H1 (cell line): Measurements from ENCODE around the gene RALGAPA2. TPM values are rescaled to one million over a fixed set of nuclear protein-coding genes. Genes with fewer than 3 reads are reported as not detected.

Source experiments
- CTCF ChIA-PET: fragments of 300-600 bp; sonication (Branson Sonifier 250); formaldehyde crosslinking; loops from one replicate; lab custom pipeline; 2021; ENCODE audit not compliant: partially characterized antibody; lab: Charles Lee
- POLR2A ChIA-PET: fragments of 300-600 bp; sonication (Branson Sonifier 250); formaldehyde crosslinking; loops from one replicate; lab custom pipeline; 2021; ENCODE audit warnings: inconsistent platforms; ENCODE audit not compliant: partially characterized antibody; lab: Charles Lee
- DNase-seq, 2 experiments: peaks; one replicate each; pipeline versions ENCODE4 v3.0.0 to v3.0.0-alpha.2; 2010 to 2022; ENCODE audit warnings: low spot score in 2 of 2, low read depth in 1 of 2, mixed read lengths in 1 of 2
- FAIRE-seq: peaks from 2 replicates; lab custom pipeline; 2011; peaks lifted over from hg19 to GRCh38; lab: Jason Lieb, UNC
- H2AFZ ChIP-seq: 2 replicates; pipeline ENCODE4 v1.8.1; 2012; ENCODE audit warnings: low read length, inconsistent platforms
- H2AK5ac ChIP-seq: 2 replicates; pipeline ENCODE4 v1.6.1; 2013; ENCODE audit warnings: low read depth, low read length
- H2BK120ac ChIP-seq: replicated peaks from 2 replicates; pipeline ENCODE3; 2013; ENCODE audit warnings: low read depth, low read length, inconsistent platforms
- H2BK12ac ChIP-seq: 2 replicates; pipeline ENCODE4 v1.6.1; 2013; ENCODE audit warnings: low read depth, low read length
- H2BK15ac ChIP-seq: 2 replicates; pipeline ENCODE4 v1.6.1; 2013; ENCODE audit warnings: low read length
- H2BK20ac ChIP-seq: 2 replicates; pipeline ENCODE4 v1.6.1; 2013; ENCODE audit warnings: low read length
- H2BK5ac ChIP-seq: 2 replicates; pipeline ENCODE4 v1.6.1; 2013; ENCODE audit warnings: low read depth, low read length
- H3K14ac ChIP-seq: 2 replicates; pipeline ENCODE4 v1.6.1; 2013; ENCODE audit warnings: inconsistent platforms; ENCODE audit not compliant: insufficient read length
- H3K18ac ChIP-seq: 2 replicates; pipeline ENCODE4 v1.6.1; 2013; ENCODE audit warnings: low read length; ENCODE audit errors: extremely low read depth
- H3K23ac ChIP-seq: 2 replicates; pipeline ENCODE4 v1.6.1; 2013; ENCODE audit warnings: inconsistent platforms; ENCODE audit not compliant: insufficient read length
- H3K23me2 ChIP-seq: 2 replicates; pipeline ENCODE4 v1.6.1; 2013; ENCODE audit warnings: low read depth, low read length
- H3K27ac ChIP-seq: 2 replicates; pipeline ENCODE4 v1.6.1; 2011; ENCODE audit warnings: low read depth, low read length, inconsistent platforms
- H3K27me3 ChIP-seq, 4 experiments: replicated peaks in 1 of 4; 1 replicate in 1 of 4; 2 replicates in 3 of 4; pipeline versions ENCODE4 v1.6.1 to v1.8.1; 2011 to 2013; ENCODE audit warnings: low read length in 3 of 4, mild to moderate bottlenecking in 3 of 4, inconsistent platforms in 2 of 4, mixed read lengths in 2 of 4, moderate library complexity in 1 of 4; ENCODE audit not compliant: control insufficient read depth in 3 of 4, insufficient read depth in 3 of 4; ENCODE audit errors: extremely low read depth in 1 of 4
- H3K36me3 ChIP-seq, 4 experiments: 2 replicates each; pipeline versions ENCODE4 v1.6.1 to v1.8.1; 2011 to 2013; ENCODE audit warnings: mild to moderate bottlenecking in 4 of 4, low read length in 3 of 4, moderate library complexity in 2 of 4, control low read depth in 1 of 4, inconsistent platforms in 1 of 4; ENCODE audit not compliant: insufficient read depth in 4 of 4, control insufficient read depth in 2 of 4
- H3K4ac ChIP-seq: replicated peaks from 2 replicates; pipeline ENCODE3; 2013; ENCODE audit warnings: low read length, low read depth, mixed read lengths, inconsistent platforms; ENCODE audit not compliant: insufficient read length
- H3K4me1 ChIP-seq, 4 experiments: replicated peaks in 1 of 4; 1 replicate in 1 of 4; 2 replicates in 3 of 4; pipeline versions ENCODE4 v1.6.1 to v1.8.1; 2011 to 2013; ENCODE audit warnings: low read length in 3 of 4, inconsistent platforms in 2 of 4, mixed read lengths in 1 of 4; ENCODE audit not compliant: insufficient read depth in 4 of 4, control insufficient read depth in 3 of 4
- H3K4me2 ChIP-seq, 2 experiments: 2 replicates each; pipeline versions ENCODE4 v1.6.1 to v1.8.1; 2011 to 2013; ENCODE audit warnings: low read depth in 2 of 2, low read length in 2 of 2, control low read depth in 1 of 2, inconsistent platforms in 1 of 2, mild to moderate bottlenecking in 1 of 2; ENCODE audit not compliant: insufficient read depth in 1 of 2
- H3K4me3 ChIP-seq, 4 experiments: fragments of 200-600, 300-600 bp in 1 of 4; sonication (generic), shearing (Covaris generic), sonication (Bioruptor Twin) in 1 of 4; 2 replicates each; pipeline versions ENCODE4 v1.5.1 to v1.8.1; 2011 to 2016; ENCODE audit warnings: low read length in 4 of 4, low read depth in 3 of 4, control low read depth in 2 of 4, inconsistent platforms in 2 of 4, mild to moderate bottlenecking in 2 of 4, mixed read lengths in 1 of 4, moderate library complexity in 1 of 4; ENCODE audit not compliant: insufficient read depth in 2 of 4; ENCODE audit errors: extremely low read depth in 1 of 4
- H3K56ac ChIP-seq: replicated peaks from 2 replicates; pipeline ENCODE3; 2013; ENCODE audit warnings: low read depth, mild to moderate bottlenecking, mixed read lengths, low read length, inconsistent platforms; ENCODE audit not compliant: insufficient read length
- H3K79me1 ChIP-seq: 2 replicates; pipeline ENCODE4 v1.6.1; 2013; ENCODE audit warnings: low read depth, low read length, control low read depth
- H3K79me2 ChIP-seq, 2 experiments: 2 replicates each; pipeline versions ENCODE4 v1.6.1 to v1.8.1; 2012 to 2013; ENCODE audit warnings: low read length in 2 of 2, mild to moderate bottlenecking in 2 of 2, inconsistent platforms in 1 of 2; ENCODE audit not compliant: insufficient read depth in 2 of 2, control insufficient read depth in 1 of 2
- H3K9ac ChIP-seq, 4 experiments: replicated peaks in 1 of 4; 1 replicate in 1 of 4; 2 replicates in 3 of 4; pipeline versions ENCODE4 v1.6.1 to v1.8.1; 2011 to 2013; ENCODE audit warnings: low read depth in 3 of 4, low read length in 3 of 4, control low read depth in 2 of 4, mild to moderate bottlenecking in 2 of 4, moderate library complexity in 2 of 4, inconsistent platforms in 1 of 4; ENCODE audit errors: extremely low read depth in 1 of 4
- H3K9me3 ChIP-seq, 2 experiments: 2 replicates each; pipeline versions ENCODE4 v1.6.1 to v1.8.1; 2012 to 2013; ENCODE audit warnings: mild to moderate bottlenecking in 2 of 2, moderate library complexity in 2 of 2, control low read depth in 1 of 2, inconsistent platforms in 1 of 2, low read depth in 1 of 2, low read length in 1 of 2, mixed read lengths in 1 of 2; ENCODE audit not compliant: insufficient read depth in 2 of 2
- H4K20me1 ChIP-seq, 2 experiments: replicated peaks in 1 of 2; 2 replicates each; pipeline versions ENCODE3 to v1.8.1; 2011 to 2013; ENCODE audit warnings: inconsistent platforms in 2 of 2, low read length in 2 of 2, mild to moderate bottlenecking in 1 of 2; ENCODE audit not compliant: insufficient read depth in 2 of 2, control insufficient read depth in 1 of 2
- H4K5ac ChIP-seq: 2 replicates; pipeline ENCODE4 v1.6.1; 2013; ENCODE audit warnings: low read length, low read depth, mixed read lengths, inconsistent platforms; ENCODE audit not compliant: insufficient read length
- H4K8ac ChIP-seq: 2 replicates; pipeline ENCODE4 v1.8.0; 2013; ENCODE audit warnings: mild to moderate bottlenecking, moderate library complexity, low read length, inconsistent platforms; ENCODE audit not compliant: insufficient read depth; ENCODE audit errors: extremely low read depth
- H4K91ac ChIP-seq: replicated peaks from 2 replicates; pipeline ENCODE3; 2013; ENCODE audit warnings: low read length, mixed read lengths, inconsistent platforms; ENCODE audit not compliant: insufficient read length
- BCL11A ChIP-seq, 2 experiments: IDR thresholded peaks; one replicate each; pipeline ENCODE4 v1.6.1; 2011; ENCODE audit warnings: low read depth in 2 of 2, low read length in 2 of 2, mild to moderate bottlenecking in 2 of 2
- EZH2 ChIP-seq: fragments of 200-600 bp; sonication (generic); IDR thresholded peaks from 2 replicates; pipeline ENCODE4 v1.7.1; 2012; ENCODE audit warnings: low read depth, mild to moderate bottlenecking, moderate library complexity, low read length, inconsistent platforms; ENCODE audit not compliant: severe bottlenecking
- KDM5A ChIP-seq: fragments of 200-600 bp; IDR thresholded peaks from 2 replicates; pipeline ENCODE4 v1.7.1; 2012; ENCODE audit warnings: mild to moderate bottlenecking, low read length, inconsistent platforms, mixed read lengths
- PHF8 ChIP-seq: fragments of 200-600 bp; sonication (generic); conservative IDR thresholded peaks from 2 replicates; pipeline ENCODE4 v1.7.1; 2012; ENCODE audit warnings: low read depth, mild to moderate bottlenecking, inconsistent platforms, low read length, moderate library complexity
- POLR2AphosphoS5 ChIP-seq: IDR thresholded peaks from 2 replicates; pipeline ENCODE4 v1.6.1; 2011; ENCODE audit warnings: low read depth, low read length
- RBBP5 ChIP-seq: IDR thresholded peaks from 2 replicates; pipeline ENCODE4 v1.7.1; 2012; ENCODE audit warnings: low read depth, mild to moderate bottlenecking, inconsistent platforms, low read length, moderate library complexity, borderline replicate concordance
- RXRA ChIP-seq: IDR thresholded peaks from 2 replicates; pipeline ENCODE4 v1.6.1; 2011; ENCODE audit warnings: low read depth, mild to moderate bottlenecking, low read length, moderate library complexity; ENCODE audit not compliant: insufficient read depth
- SIRT6 ChIP-seq: IDR thresholded peaks from one replicate; pipeline ENCODE4 v1.7.1; 2012; ENCODE audit warnings: low read length, inconsistent platforms
- TCF12 ChIP-seq: IDR thresholded peaks from 2 replicates; pipeline ENCODE4 v1.6.1; 2011; ENCODE audit warnings: low read depth, mild to moderate bottlenecking, low read length
- WGBS, 2 experiments: shearing (Covaris generic) in 1 of 2; methylation state at CpG; one replicate each; pipeline versions ENCODE4 v1.1.6 to v1.1.7; 2013 to 2015; ENCODE audit warnings: low lambda C conversion rate in 2 of 2, mixed read lengths in 2 of 2, inconsistent platforms in 1 of 2, low coverage in 1 of 2, missing lambda C conversion rate in 1 of 2; ENCODE audit not compliant: insufficient replicate concordance in 2 of 2, insufficient coverage in 1 of 2, insufficient read length in 1 of 2; ENCODE audit errors: extremely low coverage in 1 of 2, missing lambda C conversion rate in 1 of 2; 5-methylcytosine and 5-hydroxymethylcytosine counted together
- polyA plus RNA-seq, 7 experiments: library from polyadenylated mRNA; depleted of rRNA in 3 of 7; stranded (reverse) in 5 of 7; unstranded in 2 of 7; fragments of >200 nt in 5 of 7; fragments of 200-250 nt in 2 of 7; gene quantifications; 1 replicate in 5 of 7; 2 replicates in 1 of 7; 4 replicates in 1 of 7; pipeline versions ENCODE4 v1.2.1 to v1.2.3, GENCODE V29; 2011 to 2013; ENCODE audit warnings: missing spikeins in 2 of 7, mixed read lengths in 2 of 7
- total RNA-seq: library from RNA; stranded (reverse); fragmentation: NEBNext Ultra II Directional; extraction: Animal tissue kit (Norgen Biotek cat#: 25700); gene quantifications from 2 replicates; pipeline ENCODE4 v1.2.1, GENCODE V29; 2021
- TF ChIP-seq, protein P1 (sequence below): IDR thresholded peaks from 2 replicates; pipeline ENCODE4 v1.6.1; 2012; ENCODE audit warnings: inconsistent platforms
- TF ChIP-seq, protein P2 (sequence below): IDR thresholded peaks from 2 replicates; pipeline ENCODE4 v1.6.1; 2012; ENCODE audit warnings: low read length, inconsistent platforms

Gene RALGAPA2
- total and polyA plus RNA-seq, 2 of the 8 experiments (the other 6 are each of a cell fraction or from before 2014, with no cell fraction given): 5.1 to 25.5 TPM

GRCh38 chr20:20562507-20562906 is 149.9 kb downstream of the RALGAPA2 start:
- FAIRE-seq (no peak), DNase-seq (no peak)
- H2BK120ac ChIP-seq: no peak overlapping the region
- H3K27ac ChIP-seq: no peak overlapping the region
- H3K9me3 ChIP-seq: no peaks in the 10 kb centered on the region
- H3K18ac ChIP-seq: no peak overlapping the region
- H3K23me2 ChIP-seq: no peaks in the 10 kb centered on the region; the same call in 1 of the 2 replicates
- no peak overlapping the region for H3K56ac ChIP-seq
- no peak overlapping the region for H2BK15ac ChIP-seq
- CTCF ChIA-PET: interaction anchor here (1.0 to 2.5 kb wide), 3 partner anchors 33 to 127 kb away, joined by 3 to 8 read pairs (median 6); no protein-coding TSS in a partner anchor
- H3K79me1 ChIP-seq: no peaks in the 10 kb centered on the region
- no peak overlapping the region for H3K4me3 ChIP-seq
- no peak overlapping the region for H3K23ac ChIP-seq
- no peak overlapping the region for H3K14ac ChIP-seq
- H3K4me1 ChIP-seq: peaks cover 0 to 7% (median 1%) of the 10 kb centered on the region in 4 experiments; a peak in 1 of 7 replicates
- H3K27me3 ChIP-seq: no peaks in the 10 kb centered on the region
- H2AFZ ChIP-seq: no peak overlapping the region
- no peaks in the 10 kb centered on the region for H4K20me1 ChIP-seq
- H2AK5ac ChIP-seq: no peak overlapping the region
- no peak overlapping the region for H3K9ac ChIP-seq
- no peak overlapping the region for H4K8ac ChIP-seq
- POLR2A ChIA-PET: no interaction called here
- 83% methylated on average over 4 of the region's 4 CpGs; no CpG with 5 or more reads in 1 of the 2 experiments for WGBS, 2 experiments
- H4K5ac ChIP-seq: no peak overlapping the region
- H2BK5ac ChIP-seq: no peak overlapping the region
- H3K4me2 ChIP-seq: no peak overlapping the region
- H3K36me3 ChIP-seq: no peaks in the 10 kb centered on the region
- H4K91ac ChIP-seq: no peak overlapping the region
- no peak overlapping the region for H2BK20ac ChIP-seq
- no peak overlapping the region for H3K4ac ChIP-seq
- no peak overlapping the region for H2BK12ac ChIP-seq
- no peaks in the 10 kb centered on the region for H3K79me2 ChIP-seq
- TF ChIP-seq RBBP5: no peak
- TF ChIP-seq, protein P1, sequence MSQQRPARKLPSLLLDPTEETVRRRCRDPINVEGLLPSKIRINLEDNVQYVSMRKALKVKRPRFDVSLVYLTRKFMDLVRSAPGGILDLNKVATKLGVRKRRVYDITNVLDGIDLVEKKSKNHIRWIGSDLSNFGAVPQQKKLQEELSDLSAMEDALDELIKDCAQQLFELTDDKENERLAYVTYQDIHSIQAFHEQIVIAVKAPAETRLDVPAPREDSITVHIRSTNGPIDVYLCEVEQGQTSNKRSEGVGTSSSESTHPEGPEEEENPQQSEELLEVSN: no peak
- TF ChIP-seq PHF8: no peak
- TF ChIP-seq EZH2: no peak
- no peak for TF ChIP-seq POLR2AphosphoS5
- TF ChIP-seq SIRT6: no peak
- TF ChIP-seq, protein P2, sequence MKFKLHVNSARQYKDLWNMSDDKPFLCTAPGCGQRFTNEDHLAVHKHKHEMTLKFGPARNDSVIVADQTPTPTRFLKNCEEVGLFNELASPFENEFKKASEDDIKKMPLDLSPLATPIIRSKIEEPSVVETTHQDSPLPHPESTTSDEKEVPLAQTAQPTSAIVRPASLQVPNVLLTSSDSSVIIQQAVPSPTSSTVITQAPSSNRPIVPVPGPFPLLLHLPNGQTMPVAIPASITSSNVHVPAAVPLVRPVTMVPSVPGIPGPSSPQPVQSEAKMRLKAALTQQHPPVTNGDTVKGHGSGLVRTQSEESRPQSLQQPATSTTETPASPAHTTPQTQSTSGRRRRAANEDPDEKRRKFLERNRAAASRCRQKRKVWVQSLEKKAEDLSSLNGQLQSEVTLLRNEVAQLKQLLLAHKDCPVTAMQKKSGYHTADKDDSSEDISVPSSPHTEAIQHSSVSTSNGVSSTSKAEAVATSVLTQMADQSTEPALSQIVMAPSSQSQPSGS: no peak
- TF ChIP-seq TCF12: no peak
- TF ChIP-seq KDM5A: no peak
- no peak for TF ChIP-seq BCL11A (IDR thresholded peaks at IDR 0.05; ENCODE audit: low read depth in 2 of 2, low read length in 2 of 2)
- no peak for TF ChIP-seq RXRA
